K562 (cell line): Measurements from ENCODE around the gene INHA. TPM values are rescaled to one million over a fixed set of nuclear protein-coding genes. Genes with fewer than 3 reads are reported as not detected.

ENCODE experiments used
- CBFA2T3 ChIP-seq: fragments of 450-650 bp; IDR thresholded peaks from 2 replicates; pipeline ENCODE4 v1.6.1; 2017
- CCNT2 ChIP-seq: IDR thresholded peaks from 2 replicates; pipeline ENCODE4 v1.6.1; 2011; ENCODE audit warnings: borderline replicate concordance, low read depth, mild to moderate bottlenecking, moderate library complexity, mixed read lengths, low read length; ENCODE audit not compliant: insufficient read length; ENCODE audit errors: extremely low read depth
- DDX20 ChIP-seq: fragments of 450-650 bp; IDR thresholded peaks from 2 replicates; pipeline ENCODE4 v1.6.1; 2016; ENCODE audit warnings: missing genetic modification characterization, low read depth, mild to moderate bottlenecking, missing compliant biosample characterization, moderate library complexity
- ETV5 ChIP-seq: sonication (generic); formaldehyde crosslinking; IDR thresholded peaks from 2 replicates; pipeline ENCODE4 v1.4.0; 2020; ENCODE audit warnings: low read depth, mild to moderate bottlenecking, missing genetic modification reagents
- MAZ ChIP-seq, 2 experiments: fragments of 450-650 bp in 1 of 2; sonication (generic) in 1 of 2; formaldehyde crosslinking; IDR thresholded peaks in 1 of 2; conservative IDR thresholded peaks in 1 of 2; 2 replicates each; pipeline versions ENCODE4 v1.4.0 to v1.5.0; 2020; ENCODE audit warnings: mild to moderate bottlenecking in 1 of 2, missing genetic modification reagents in 1 of 2
- POLR2AphosphoS5 ChIP-seq: IDR thresholded peaks from 2 replicates; pipeline ENCODE4 v1.6.1; 2011; ENCODE audit warnings: mild to moderate bottlenecking, low read depth, low read length, moderate library complexity; ENCODE audit not compliant: control insufficient read depth, insufficient read depth
- REST ChIP-seq, 2 experiments: fragments of 450-650 bp; formaldehyde crosslinking in 1 of 2; IDR thresholded peaks; 2 replicates each; pipeline versions ENCODE4 v1.4.0 to v1.6.1; 2014 to 2020; ENCODE audit warnings: mild to moderate bottlenecking in 2 of 2, borderline replicate concordance in 1 of 2, low read depth in 1 of 2
- SREBF2 ChIP-seq: sonication (generic); formaldehyde crosslinking; IDR thresholded peaks from 2 replicates; pipeline ENCODE4 v1.4.0; 2020; ENCODE audit warnings: mild to moderate bottlenecking, missing genetic modification reagents
- ZNF311 ChIP-seq: fragments of 250-450 bp; sonication (Bioruptor Pico); IDR thresholded peaks from 2 replicates; pipeline ENCODE4 v1.4.0; 2020; ENCODE audit warnings: mild to moderate bottlenecking, moderate library complexity
- ZNF407 ChIP-seq: fragments of 450-650 bp; IDR thresholded peaks from 2 replicates; pipeline ENCODE4 v1.6.1; 2016; ENCODE audit warnings: low read depth
- polyA plus RNA-seq, 8 experiments: library from polyadenylated mRNA; depleted of rRNA in 4 of 8; stranded (reverse) in 5 of 8; unstranded in 3 of 8; fragments of >200 nt; fragmentation: Nextera tagmentation in 2 of 8; fragmentation: Illumina TruSeq in 1 of 8; extraction: Ambion mirVana in 2 of 8; extraction: Trizol in 1 of 8; gene quantifications; 2 replicates each; pipeline versions ENCODE4 v1.2.1 to v1.2.3, GENCODE V29; 2011 to 2014; ENCODE audit warnings: inconsistent platforms in 1 of 8, missing spikeins in 1 of 8
- total RNA-seq, 7 experiments: library from RNA; depleted of rRNA in 6 of 7; stranded (reverse); fragments of >200 nt in 6 of 7; fragmentation: Illumina TruSeq in 2 of 7; extraction: Trizol in 2 of 7; gene quantifications; 2 replicates each; pipeline versions ENCODE4 v1.2.1 to v1.2.3, GENCODE V29; 2011 to 2021; ENCODE audit warnings: low replicate concordance in 1 of 7

Gene INHA
- total and polyA plus RNA-seq, 9 of the 15 experiments (the other 6 are each of a cell fraction or from before 2014, with no cell fraction given) = 0.07 to 1.9 (median 0.40) TPM

- TF ChIP-seq ZNF407 (no peak), MAZ (CRISPR knock-in tag; conservative IDR thresholded peaks at IDR 0.05 in 1 of 2, IDR thresholded peaks at IDR 0.05 in 1 of 2) (peak; percentile 83 to 89), REST (IDR thresholded peaks at IDR 0.05; ENCODE audit: borderline replicate concordance) (peak; percentile 58), REST (CRISPR knock-in tag; IDR thresholded peaks at IDR 0.05; ENCODE audit: low read depth) (peak; percentile 74; the same call in 1 of the 2 replicates), SREBF2 (CRISPR knock-in tag) (no peak), CCNT2 (peak; percentile 97), ETV5 (CRISPR knock-in tag) (peak; percentile 57; the same call in 1 of the 2 replicates), POLR2AphosphoS5 (peak; percentile 81; the same call in 1 of the 2 replicates), ZNF311 (CRISPR knock-in tag) (0 out of 2 replicates have a peak, but pooled peaks have one; percentile 23), CBFA2T3 (peak; percentile 95), DDX20 (tag) (no peak)
Observed at GRCh38 chr2:219525533-219526232, 46.4 kb upstream of the INHA start (continued).
